Adrenal gland (tissue), 12 donors: ENCODE data around the gene ACVR2B. TPM values are rescaled to one million over a fixed set of nuclear protein-coding genes. Genes with fewer than 3 reads are reported as not detected.

Source experiments
- DNase-seq, 7 donors: peaks; one replicate each; pipeline ENCODE4 v3.0.0-alpha.2; 2019 to 2020
- H3K27ac ChIP-seq, 5 donors: fragments of 200-600 bp; sonication (generic) in 4 of 5; 1 replicate in 3 of 5; 2 replicates in 2 of 5; pipeline versions ENCODE4 v1.5.1 to v1.8.0; 2016 to 2020; ENCODE audit warnings: mild to moderate bottlenecking in 1 of 5
- H3K27me3 ChIP-seq: fragments of 200-600 bp; 2 replicates; pipeline ENCODE4 v1.8.0; 2021
- H3K36me3 ChIP-seq, 2 donors: fragments of 200-600 bp; replicated peaks in 1 of 2; 1 replicate in 1 of 2; 2 replicates in 1 of 2; pipeline versions ENCODE4 v1.5.1 to v1.8.0; 2018 to 2022
- H3K4me1 ChIP-seq, 2 donors: fragments of 200-600 bp; replicated peaks in 1 of 2; 1 replicate in 1 of 2; 2 replicates in 1 of 2; pipeline versions ENCODE4 v1.5.1 to v1.8.0; 2018 to 2021
- H3K4me3 ChIP-seq, 4 donors: fragments of 200-600 bp; sonication (generic) in 3 of 4; one replicate each; pipeline ENCODE4 v1.5.1; 2016 to 2018
- H3K9me3 ChIP-seq, 3 donors: fragments of 200-600 bp; sonication (generic) in 1 of 3; replicated peaks in 1 of 3; 1 replicate in 2 of 3; 2 replicates in 1 of 3; pipeline versions ENCODE4 v1.5.1 to v1.8.0; 2016 to 2021
- CTCF ChIP-seq, 6 experiments: fragments of 450-650 bp in 4 of 6; fragments of 200-600 bp in 2 of 6; sonication (generic) in 1 of 6; IDR thresholded peaks; 1 replicate in 5 of 6; 2 replicates in 1 of 6; pipeline versions ENCODE4 v1.5.1 to v1.8.0; 2016 to 2021; ENCODE audit warnings: antibody characterized with exemption in 6 of 6, mild to moderate bottlenecking in 2 of 6, moderate library complexity in 1 of 6
- POLR2A ChIP-seq, 2 donors: fragments of 450-650 bp; IDR thresholded peaks; one replicate each; pipeline ENCODE4 v1.6.1; 2017; ENCODE audit warnings: antibody characterized with exemption in 2 of 2, mild to moderate bottlenecking in 2 of 2, moderate library complexity in 1 of 2
- WGBS, 4 donors: extraction: QIAGEN DNeasy Blood & Tissue Kit in 2 of 4; methylation state at CpG; one replicate each; pipeline versions ENCODE4 v1.1.5 to v1.1.7; 2013 to 2017; 5-methylcytosine and 5-hydroxymethylcytosine counted together
- intact Hi-C, 2 donors: fragments of 100-400 bp; cut with DNase I; formaldehyde crosslinking; loops; one replicate each; pipeline versions ENCODE4 v1.14.1 to v1.15.0; 2022 to 2023
- polyA plus RNA-seq, 3 donors: library from polyadenylated mRNA; stranded (reverse); fragments of 200-250 nt in 2 of 3; fragments of 350-450 nt in 1 of 3; fragmentation: Illumina TruSeq in 1 of 3; extraction: RNeasy Lipid Tissue Mini Kit (QIAGEN cat#74804) in 1 of 3; gene quantifications; one replicate each; pipeline ENCODE4 v1.2.3, GENCODE V29; 2013 to 2014
- total RNA-seq, 9 donors: library from RNA; depleted of rRNA in 4 of 9; stranded (reverse); fragments of >200 nt in 4 of 9; fragments of 120-200 nt in 1 of 9; fragmentation: NEBNext Ultra II Directional in 1 of 9; extraction: Animal tissue kit (Norgen Biotek cat#: 25700) in 1 of 9; gene quantifications; one replicate each; pipeline versions ENCODE4 v1.1.0 to v1.2.4, GENCODE V29; 2013 to 2023
- donor health status: healthy with polysubstance abuse.
- donor health status: Bipolar disorder and iron deficiency.
- donor health status: DM: yes; HTN: yes; CAD: no.
- donor health status: DM: no; HTN: no; CAD: no.
- donor health status: DM: no; HTN: no; CAD: no.
- donor health status: DM: yes; HTN: yes; CAD: no.

ACVR2B gene
- total and polyA plus RNA-seq, 12 donors: 1.8 to 20.2 (median 11.6) TPM

- no peaks in the 10 kb centered on the region for H3K27me3 ChIP-seq
- DNase-seq: no peak
- no peak for TF ChIP-seq CTCF (IDR thresholded peaks at IDR 0.05)
- TF ChIP-seq POLR2A (IDR thresholded peaks at IDR 0.05): no peak
- H3K27ac ChIP-seq: no peak overlapping the region
- intact Hi-C loops: loop anchor here in 1 of 2 donors (10.0 kb wide), 1 partner anchor 343 kb away; no protein-coding TSS in a partner anchor
- no peaks in the 10 kb centered on the region for H3K4me1 ChIP-seq
- peaks cover 0 to 17% of the 10 kb centered on the region in 2 donors for H3K36me3 ChIP-seq
- H3K4me3 ChIP-seq: no peak overlapping the region
- 58 to 74% (median 59%) methylated on average over 3 of the region's 3 CpGs for WGBS, 4 donors
- no peaks in the 10 kb centered on the region for H3K9me3 ChIP-seq
Observed at GRCh38 chr3:38487323-38487722, 33.6 kb downstream of the ACVR2B start.

GRCh38 chr3:38488949-38489348 is 35.3 kb downstream of the ACVR2B start:
- TF ChIP-seq CTCF (IDR thresholded peaks at IDR 0.05) (no peak), POLR2A (IDR thresholded peaks at IDR 0.05) (no peak)
- Histone ChIP-seq H3K4me3 (no peak overlapping the region), H3K27ac (no peak overlapping the region), H3K4me1 (no peaks in the 10 kb centered on the region), H3K36me3 (peaks cover 0 to under 1% of the 10 kb centered on the region in 2 donors), H3K9me3 (no peaks in the 10 kb centered on the region), H3K27me3 (no peaks in the 10 kb centered on the region)
- WGBS, 4 donors: 94 to 98% (median 97%) methylated on average over 2 of the region's 2 CpGs
- DNase-seq: no peak
- intact Hi-C loops: loop anchor here in 1 of 2 donors (10.0 kb wide), 1 partner anchor 344 kb away; no protein-coding TSS in a partner anchor

GRCh38 chr3:38489766-38490165 is 36.1 kb downstream of the ACVR2B start:
- intact Hi-C loops: loop anchor here in 1 of 2 donors (10.0 kb wide), 1 partner anchor 345 kb away; no protein-coding TSS in a partner anchor
- H3K27me3 ChIP-seq: no peaks in the 10 kb centered on the region
- WGBS, 4 donors: 80 to 100% (median 88%) methylated on average over 2 of the region's 2 CpGs

GRCh38 chr3:38490281-38491030 is 36.8 kb downstream of the ACVR2B start:
- H3K9me3 ChIP-seq: no peaks in the 10 kb centered on the region
- no peak overlapping the region for H3K27ac ChIP-seq
- no peak for TF ChIP-seq CTCF (IDR thresholded peaks at IDR 0.05)
- DNase-seq: no peak
- H3K27me3 ChIP-seq: no peaks in the 10 kb centered on the region
- no peaks in the 10 kb centered on the region for H3K4me1 ChIP-seq
- WGBS, 4 donors: 83 to 94% (median 87%) methylated on average over 11 of the region's 11 CpGs
- intact Hi-C loops: no loop called here
- no peak overlapping the region for H3K4me3 ChIP-seq
- H3K36me3 ChIP-seq: no peaks in the 10 kb centered on the region

More at GRCh38 chr3:38489766-38490165, 36.1 kb downstream of the ACVR2B start:
- no peak for TF ChIP-seq POLR2A (IDR thresholded peaks at IDR 0.05)
- no peak for TF ChIP-seq CTCF (IDR thresholded peaks at IDR 0.05)
- peak in 1 of 7 donors; percentile 80 for DNase-seq
- no peaks in the 10 kb centered on the region for H3K9me3 ChIP-seq
- H3K36me3 ChIP-seq: no peaks in the 10 kb centered on the region
- H3K4me1 ChIP-seq: no peaks in the 10 kb centered on the region
- H3K27ac ChIP-seq: no peak overlapping the region
- H3K4me3 ChIP-seq: no peak overlapping the region
